SK-N-SH (cell line): ENCODE measurements around the gene CLEC1B. TPM values are rescaled to one million over a fixed set of nuclear protein-coding genes. Genes with fewer than 3 reads are reported as not detected.

Source experiments
- CTCF ChIA-PET: fragments of 300-600, 350-600 bp; formaldehyde crosslinking; extraction: SDS; loops from one replicate; lab custom pipeline; 2021; lab: Yijun Ruan, JAX
- POLR2A ChIA-PET: fragments of 350-600 bp; sonication (Branson Sonifier 250); formaldehyde crosslinking; extraction: SDS; loops from one replicate; lab custom pipeline; 2020; ENCODE audit warnings: antibody characterized with exemption, inconsistent platforms; lab: Yijun Ruan, JAX
- DNase-seq: peaks from one replicate; pipeline ENCODE4 v3.0.0; 2012
- H2AFZ ChIP-seq: fragments of 200-600 bp; sonication (generic); 2 replicates; pipeline ENCODE4 v1.8.1; 2016; ENCODE audit warnings: antibody characterized with exemption, mild to moderate bottlenecking, low read depth
- H3F3A ChIP-seq: fragments of 200-600 bp; sonication (generic); replicated peaks from 2 replicates; pipeline ENCODE3; 2016; ENCODE audit warnings: antibody characterized with exemption, mild to moderate bottlenecking; ENCODE audit not compliant: insufficient read depth
- H3K27ac ChIP-seq, 2 experiments: fragments of 200-500 bp in 1 of 2; fragments of 200-600 bp in 1 of 2; sonication (Bioruptor generic) in 1 of 2; sonication (generic), shearing (Covaris generic) in 1 of 2; 2 replicates each; pipeline versions ENCODE4 v1.5.1 to v1.6.1; 2014 to 2016; ENCODE audit warnings: low read depth in 2 of 2, inconsistent platforms in 1 of 2, low read length in 1 of 2, mild to moderate bottlenecking in 1 of 2, mixed read lengths in 1 of 2
- H3K27me3 ChIP-seq: fragments of 200-600 bp; sonication (generic), shearing (Covaris generic); 2 replicates; pipeline ENCODE4 v1.6.1; 2016; ENCODE audit warnings: mixed run types; ENCODE audit not compliant: insufficient read depth
- H3K36me3 ChIP-seq, 2 experiments: fragments of 200-500 bp in 1 of 2; fragments of 200-600 bp in 1 of 2; sonication (Bioruptor generic) in 1 of 2; sonication (generic) in 1 of 2; replicated peaks in 1 of 2; 2 replicates each; pipeline versions ENCODE3 to v1.5.1; 2014 to 2016; ENCODE audit warnings: low read length in 1 of 2, mild to moderate bottlenecking in 1 of 2; ENCODE audit not compliant: insufficient read depth in 2 of 2, control insufficient read depth in 1 of 2
- H3K4me1 ChIP-seq, 2 experiments: fragments of 200-500 bp in 1 of 2; fragments of 200-600 bp in 1 of 2; sonication (Bioruptor generic) in 1 of 2; sonication (generic), shearing (Covaris generic) in 1 of 2; 2 replicates each; pipeline versions ENCODE4 v1.5.1 to v1.6.1; 2014 to 2016; ENCODE audit warnings: low read depth in 1 of 2, low read length in 1 of 2, mixed run types in 1 of 2; ENCODE audit not compliant: insufficient read depth in 2 of 2, control insufficient read depth in 1 of 2
- H3K4me2 ChIP-seq: fragments of 200-600 bp; sonication (generic), shearing (Covaris generic); 2 replicates; pipeline ENCODE4 v1.6.1; 2017; ENCODE audit warnings: mixed run types
- H3K4me3 ChIP-seq, 2 experiments: fragments of 200-500 bp in 1 of 2; fragments of 200-600 bp in 1 of 2; sonication (Bioruptor generic) in 1 of 2; sonication (generic), shearing (Covaris generic) in 1 of 2; 2 replicates each; pipeline versions ENCODE4 v1.5.1 to v1.8.1; 2014 to 2016; ENCODE audit warnings: low read depth in 2 of 2, inconsistent platforms in 1 of 2, low read length in 1 of 2, mild to moderate bottlenecking in 1 of 2, mixed read lengths in 1 of 2, moderate library complexity in 1 of 2
- H3K79me2 ChIP-seq: fragments of 200-600 bp; sonication (generic); 2 replicates; pipeline ENCODE4 v1.8.1; 2017; ENCODE audit warnings: mild to moderate bottlenecking; ENCODE audit not compliant: insufficient read depth
- H3K9ac ChIP-seq: fragments of 200-600 bp; sonication (generic); 2 replicates; pipeline ENCODE4 v1.6.1; 2017; ENCODE audit warnings: mixed run types
- H3K9me2 ChIP-seq: fragments of 200-600 bp; sonication (generic); 2 replicates; pipeline ENCODE4 v1.6.1; 2017; ENCODE audit warnings: mixed run types
- H3K9me3 ChIP-seq: fragments of 200-600 bp; sonication (generic); 2 replicates; pipeline ENCODE4 v1.6.1; 2017; ENCODE audit warnings: mixed run types, mild to moderate bottlenecking, moderate library complexity
- H4K20me1 ChIP-seq: fragments of 200-600 bp; sonication (generic); 2 replicates; pipeline ENCODE4 v1.6.1; 2017; ENCODE audit warnings: mild to moderate bottlenecking, mixed run types; ENCODE audit not compliant: insufficient read depth
- CTCF ChIP-seq: fragments of 200-600 bp; sonication (generic); IDR thresholded peaks from 2 replicates; pipeline ENCODE4 v1.6.1; 2017; ENCODE audit warnings: antibody characterized with exemption, mild to moderate bottlenecking, moderate library complexity
- ELF1 ChIP-seq: IDR thresholded peaks from 2 replicates; pipeline ENCODE4 v1.4.0; 2012
- EZH2phosphoT487 ChIP-seq: fragments of 200-600 bp; sonication (generic); IDR thresholded peaks from 2 replicates; pipeline ENCODE4 v1.6.1; 2017; ENCODE audit warnings: low read depth, mixed run types, mild to moderate bottlenecking, antibody characterized with exemption, moderate library complexity, borderline replicate concordance
- FOSL2 ChIP-seq: IDR thresholded peaks from 2 replicates; pipeline ENCODE4 v1.4.0; 2012; ENCODE audit warnings: low read depth, mild to moderate bottlenecking, moderate library complexity, borderline replicate concordance
- FOXJ3 ChIP-seq: sonication (generic); formaldehyde crosslinking; IDR thresholded peaks from 2 replicates; pipeline ENCODE4 v1.5.1; 2020; ENCODE audit warnings: mild to moderate bottlenecking, missing genetic modification reagents
- GABPA ChIP-seq: IDR thresholded peaks from 2 replicates; pipeline ENCODE4 v1.4.0; 2012; ENCODE audit warnings: low read depth, mild to moderate bottlenecking
- MEF2A ChIP-seq: IDR thresholded peaks from 2 replicates; pipeline ENCODE4 v1.4.0; 2012; ENCODE audit warnings: low read depth, borderline replicate concordance
- MXI1 ChIP-seq: IDR thresholded peaks from 2 replicates; pipeline ENCODE4 v1.6.1; 2012; ENCODE audit warnings: mild to moderate bottlenecking, low read depth, low read length, improper control_type of control experiment
- NFIC ChIP-seq: IDR thresholded peaks from 2 replicates; pipeline ENCODE4 v1.4.0; 2012; ENCODE audit warnings: borderline replicate concordance
- POLR2AphosphoS5 ChIP-seq: IDR thresholded peaks from 2 replicates; pipeline ENCODE4 v1.6.1; 2012; ENCODE audit warnings: low read depth, low read length
- RCOR1 ChIP-seq: fragments of 150-350 bp; IDR thresholded peaks from 2 replicates; pipeline ENCODE4 v1.6.1; 2017; ENCODE audit warnings: antibody characterized with exemption, low read length
- REST ChIP-seq: IDR thresholded peaks from 2 replicates; pipeline ENCODE4 v1.6.1; 2012; ENCODE audit warnings: mild to moderate bottlenecking, low read depth, low read length, moderate library complexity
- RFX5 ChIP-seq: IDR thresholded peaks from 2 replicates; pipeline ENCODE4 v1.6.1; 2012; ENCODE audit warnings: mild to moderate bottlenecking, improper control_type of control experiment, low read length
- RXRA ChIP-seq: IDR thresholded peaks from 2 replicates; pipeline ENCODE4 v1.4.0; 2012; ENCODE audit warnings: low read depth, mild to moderate bottlenecking, borderline replicate concordance
- SMC3 ChIP-seq: IDR thresholded peaks from 2 replicates; pipeline ENCODE4 v1.6.1; 2012; ENCODE audit warnings: low read depth, low read length, improper control_type of control experiment
- TAF1 ChIP-seq: IDR thresholded peaks from 2 replicates; pipeline ENCODE4 v1.6.1; 2012; ENCODE audit warnings: low read depth, mild to moderate bottlenecking, low read length, moderate library complexity, borderline replicate concordance
- TCF12 ChIP-seq: IDR thresholded peaks from 2 replicates; pipeline ENCODE4 v1.4.0; 2012
- USF2 ChIP-seq: fragments of 150-350 bp; IDR thresholded peaks from 2 replicates; pipeline ENCODE4 v1.6.1; 2017; ENCODE audit warnings: antibody characterized with exemption, low read length, low read depth, borderline replicate concordance
- ZBTB33 ChIP-seq: IDR thresholded peaks from 2 replicates; pipeline ENCODE4 v1.4.0; 2012; ENCODE audit warnings: low read depth, borderline replicate concordance
- WGBS: methylation state at CpG from one replicate; pipeline ENCODE4 v1.1.6; 2017; ENCODE audit warnings: low lambda C conversion rate; 5-methylcytosine and 5-hydroxymethylcytosine counted together
- polyA plus RNA-seq, 3 experiments: library from polyadenylated mRNA; depleted of rRNA; stranded (reverse); fragments of >200 nt; gene quantifications; 2 replicates each; pipeline ENCODE4 v1.2.3, GENCODE V29; 2012

The CLEC1B gene
- polyA plus RNA-seq, 1 of the 3 experiments (the other 2 are of a cell fraction), result not detected

GRCh38 chr12:9969673-9970072, 29.2 kb downstream of the CLEC1B start:
- Histone ChIP-seq H3F3A (no peaks in the 10 kb centered on the region), H2AFZ (no peak overlapping the region), H3K4me2 (no peak overlapping the region), H3K4me3 (no peak overlapping the region), H3K27me3 (no peaks in the 10 kb centered on the region), H3K27ac (no peak overlapping the region), H3K36me3 (no peaks in the 10 kb centered on the region), H3K9me3 (no peaks in the 10 kb centered on the region), H4K20me1 (no peaks in the 10 kb centered on the region), H3K9me2 (no peaks in the 10 kb centered on the region), H3K79me2 (no peaks in the 10 kb centered on the region), H3K4me1 (no peaks in the 10 kb centered on the region), H3K9ac (no peak overlapping the region)
- CTCF ChIA-PET, result no interaction called here
- POLR2A ChIA-PET, result no interaction called here
- no peak for DNase-seq
- 3% methylated on average over 2 of the region's 2 CpGs for WGBS
- no peak for TF ChIP-seq RXRA
- no peak for TF ChIP-seq NFIC
- TF ChIP-seq MEF2A, result no peak
- TF ChIP-seq TAF1, result no peak
- TF ChIP-seq EZH2phosphoT487, result no peak
- no peak for TF ChIP-seq ELF1
- no peak for TF ChIP-seq GABPA
- no peak for TF ChIP-seq USF2
- no peak for TF ChIP-seq SMC3
- no peak for TF ChIP-seq RFX5
- no peak for TF ChIP-seq FOSL2
- TF ChIP-seq REST, result no peak
- TF ChIP-seq CTCF, result no peak
- TF ChIP-seq RCOR1, result no peak
- no peak for TF ChIP-seq TCF12
- no peak for TF ChIP-seq POLR2AphosphoS5
- no peak for TF ChIP-seq FOXJ3
- no peak for TF ChIP-seq ZBTB33
- TF ChIP-seq MXI1, result no peak
